ENCODE results near the gene APP.

Gene APP

GRCh38 chr21:26170471-26171257, at the start of gene APP:
Gene APP, minus strand, starts transcription at chr21:26170770. Its CDS starts 150 bp downstream, at chr21:26170620.
- peak; percentile 89 for DNase-seq

- DNase-seq = no peak
Measured at GRCh38 chr21:26212220-26212619, 41.6 kb upstream of the APP start.

DNA sequence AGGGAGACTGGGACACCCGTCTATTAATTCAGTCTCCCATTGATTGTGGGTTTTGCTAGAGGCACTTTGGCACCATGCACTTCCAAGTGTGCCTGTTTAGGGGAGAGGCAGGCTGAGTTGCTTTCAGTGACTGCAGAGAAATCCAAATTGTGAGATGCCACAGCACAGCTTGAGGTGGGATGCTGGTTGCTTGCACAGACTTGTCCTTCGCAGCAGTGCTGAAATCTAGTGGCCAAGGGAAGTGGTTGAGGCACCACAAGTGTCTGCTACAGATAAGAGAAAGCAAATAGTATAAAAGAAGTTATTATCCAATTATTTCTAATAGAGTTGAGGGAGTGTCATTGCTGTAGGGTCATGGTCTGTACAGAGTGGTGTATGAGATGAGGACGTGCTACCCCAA, 40.0 kb upstream of the APP start:
- DNase-seq = no peak

DNA sequence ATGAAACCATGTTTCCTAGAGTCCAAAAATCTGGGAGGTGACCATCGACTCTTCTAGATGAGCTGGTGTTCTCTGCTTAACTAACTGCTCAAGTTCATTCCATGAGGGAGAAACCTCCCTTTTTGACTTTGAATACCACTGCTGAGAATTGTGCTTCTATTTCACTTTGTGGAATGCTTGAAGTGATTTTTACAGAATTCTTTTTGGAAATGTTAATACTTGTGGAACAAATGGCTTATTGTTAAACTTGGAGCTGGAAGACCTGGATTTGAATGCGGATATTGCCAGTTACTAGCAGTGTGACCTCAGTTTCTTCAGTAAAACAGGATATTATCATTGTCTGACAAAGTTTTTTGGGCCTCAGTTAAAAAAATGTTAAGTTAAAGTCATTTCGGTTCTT, 36.5 kb upstream of the APP start:
- no peak for DNase-seq

DNA sequence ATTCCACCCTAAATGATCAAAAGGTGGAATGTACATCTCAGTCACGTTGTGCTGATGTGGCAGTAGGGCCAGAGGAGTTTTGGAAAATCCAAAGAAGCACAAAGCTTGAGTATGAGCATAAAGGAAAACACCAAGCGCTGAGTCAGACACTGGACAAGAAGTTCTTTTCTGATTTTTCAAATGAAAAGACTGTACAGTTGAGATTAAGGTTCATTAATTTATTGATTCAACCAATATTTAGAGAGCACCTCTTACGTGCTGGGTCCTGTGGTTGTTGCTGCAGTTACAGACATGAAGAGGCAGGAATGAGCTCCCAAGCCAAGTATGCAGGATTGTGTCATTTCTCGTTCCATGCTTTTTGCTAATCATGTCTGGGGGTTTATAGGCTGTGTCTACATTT, 28.9 kb upstream of the APP start:
- no peak for DNase-seq

DNA sequence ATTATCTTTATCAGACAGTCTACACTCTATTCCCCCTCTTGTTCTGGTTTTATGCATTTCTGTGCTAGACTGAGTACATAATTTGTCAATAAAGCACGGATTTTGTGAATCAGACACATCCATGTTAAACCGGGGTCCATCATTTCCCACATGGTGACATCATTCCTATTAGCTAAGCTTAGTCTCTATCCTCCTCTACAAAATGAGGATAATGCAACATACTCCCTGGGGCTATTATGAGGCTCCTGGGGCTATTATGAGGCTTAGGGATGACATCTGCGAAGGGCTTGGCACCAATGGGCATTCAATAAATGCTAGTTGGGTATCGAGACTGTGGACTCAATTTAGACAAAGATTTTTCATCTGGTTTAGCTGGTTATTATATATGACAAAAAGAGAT, 25.1 kb upstream of the APP start:
- DNase-seq = no peak

DNA sequence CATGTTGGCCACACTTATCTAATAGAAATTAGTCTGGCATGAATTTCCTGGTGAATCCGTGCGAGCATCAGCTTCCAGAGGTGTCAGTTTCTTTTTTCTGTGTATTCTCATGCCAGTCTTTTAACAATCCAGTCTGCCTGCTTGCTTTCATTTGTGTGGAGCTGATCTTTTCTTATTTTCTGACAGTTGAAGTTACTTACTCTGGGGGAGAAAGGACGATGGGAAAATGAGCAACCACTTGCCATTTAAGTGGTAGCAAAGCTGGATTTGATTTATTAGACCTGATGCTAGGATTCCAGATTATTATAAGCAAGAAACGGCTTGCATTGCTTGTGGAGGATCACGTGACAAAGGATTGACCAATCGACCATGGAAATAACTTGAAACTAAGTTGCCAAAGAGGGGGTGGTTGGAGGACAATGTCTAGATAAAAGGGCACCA, 24.3 kb upstream of the APP start:
- DNase-seq = no peak

- no peak for DNase-seq
Measured at GRCh38 chr21:26194326-26194725, 23.8 kb upstream of the APP start.

DNA sequence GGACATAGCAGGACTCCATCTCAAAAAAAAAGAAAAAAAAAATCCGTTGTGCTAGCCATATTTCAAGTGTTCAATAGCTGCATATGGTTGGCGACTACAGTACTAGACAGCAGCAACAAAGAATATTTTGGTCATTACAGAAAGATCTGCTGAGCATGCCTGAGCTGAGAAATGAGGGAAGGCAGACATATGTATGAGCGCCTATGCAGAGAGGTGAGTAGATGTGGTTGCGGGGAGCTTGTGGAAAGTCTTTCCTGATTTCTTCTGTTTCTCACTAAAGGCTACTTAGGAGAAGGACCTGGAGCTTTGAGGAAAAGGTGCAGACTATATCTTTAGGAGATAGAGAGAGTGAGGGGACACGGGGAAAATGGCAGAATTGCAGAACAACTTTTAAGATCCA, 21.0 kb upstream of the APP start:
- DNase-seq = no peak

- no peak for DNase-seq
Measured at GRCh38 chr21:26188422-26188821, 17.9 kb upstream of the APP start.

- DNase-seq = no peak
Measured at GRCh38 chr21:26185446-26185845, 14.9 kb upstream of the APP start.

DNA sequence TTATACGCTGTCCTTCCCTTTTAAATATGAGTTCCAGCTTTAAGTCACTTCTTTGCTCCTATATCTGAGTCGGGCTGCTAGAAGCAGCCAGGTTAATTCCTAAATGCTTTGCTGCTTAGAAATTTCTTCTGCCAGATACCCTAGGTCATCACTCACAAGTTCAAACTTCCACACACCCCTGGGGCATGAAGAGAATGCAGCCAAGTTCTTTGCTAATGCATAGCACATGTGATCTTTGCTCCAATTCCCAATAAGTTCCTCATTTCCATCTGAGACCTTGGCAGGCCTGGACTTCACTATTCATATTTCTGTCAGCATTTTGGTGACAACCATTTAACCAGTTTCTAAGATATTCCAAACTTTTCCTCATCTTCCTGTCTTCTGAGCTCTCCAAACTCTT, 14.5 kb upstream of the APP start:
- DNase-seq = no peak

DNA sequence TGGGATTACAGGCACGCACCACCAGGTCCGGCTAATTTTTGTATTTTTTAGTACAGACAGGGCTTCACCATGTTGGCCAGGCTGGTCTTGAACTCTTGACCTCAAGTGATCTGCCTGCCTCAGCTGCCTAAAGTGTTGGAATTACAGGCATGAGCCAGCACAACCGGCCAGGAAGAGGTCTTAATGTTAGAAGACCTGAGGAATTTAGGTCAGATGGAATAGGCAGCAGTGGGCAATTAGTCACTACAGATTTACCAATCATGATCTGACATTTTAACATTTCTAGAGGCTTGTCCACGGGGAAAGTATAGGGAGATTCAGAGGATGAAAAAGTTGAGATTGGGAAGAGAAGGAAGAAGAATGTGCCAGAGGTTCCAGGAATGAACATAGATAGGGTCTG, 8.9 kb upstream of the APP start:
- no peak for DNase-seq

GRCh38 chr21:26177746-26178426, 7.3 kb upstream of the APP start:
- no peak for DNase-seq

- DNase-seq = no peak
Measured at GRCh38 chr21:26177187-26177586, 6.6 kb upstream of the APP start.

- no peak for DNase-seq
Measured at GRCh38 chr21:26171258-26172100, 909 bp upstream of the APP start.

- peak; percentile 49 for DNase-seq
Measured at GRCh38 chr21:26169611-26170470, 729 bp downstream of the APP start.

DNA sequence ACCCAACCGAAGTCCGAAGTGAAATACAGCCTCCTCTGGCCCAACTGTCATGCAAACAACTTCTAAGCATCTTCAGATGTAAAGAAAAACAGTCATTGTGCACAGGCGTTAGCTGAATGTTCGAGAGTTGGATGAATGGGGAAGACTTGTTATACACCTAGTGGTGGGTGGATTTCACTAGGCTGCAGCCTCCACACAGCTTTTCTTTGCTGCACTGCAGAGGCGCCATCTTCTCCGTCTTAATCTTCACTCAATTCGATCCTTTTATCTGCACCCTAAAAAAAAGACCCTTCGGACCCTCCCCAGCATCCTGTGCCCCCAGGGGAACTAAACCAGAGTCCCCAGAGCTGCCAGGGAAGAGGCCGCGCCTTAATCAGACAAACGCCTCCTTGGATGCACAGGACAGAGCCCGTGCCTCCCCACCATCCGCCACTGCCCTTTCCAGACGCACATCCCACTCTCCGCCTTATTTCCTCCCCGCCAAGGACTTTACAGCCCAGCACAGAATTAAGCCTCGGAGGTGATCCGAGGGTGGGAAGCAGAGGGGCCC, 1.4 kb downstream of the APP start:
- peak; percentile 28 for DNase-seq

GRCh38 chr21:26168371-26168770, 2.2 kb downstream of the APP start:
- DNase-seq = no peak

GRCh38 chr21:26167593-26167992, 3.0 kb downstream of the APP start:
- no peak for DNase-seq

GRCh38 chr21:26165331-26165730, 5.2 kb downstream of the APP start:
- DNase-seq = no peak

- DNase-seq = no peak
Measured at GRCh38 chr21:26164311-26164710, 6.3 kb downstream of the APP start.

All from stimulated activated CD4-positive, alpha-beta T cell treated with anti-CD3 and anti-CD28 coated beads, Interleukin-12 subunit alpha, Interleukin-12 subunit beta, amount 100 ng/mL, for 4 hours (primary cell).